GM18907 (cell line): ENCODE data around the gene THAP11.
"Not testable (repeated sequence)": the region's sequence is repeated elsewhere in the genome, so short reads cannot be mapped to it uniquely, and the experiment has no call there.

Experiments
- ATAC-seq: cut with Tn5 transposase; IDR thresholded peaks from one replicate; pipeline ENCODE4 v1.9.1; 2021; ENCODE audit warnings: mild to moderate bottlenecking, moderate library complexity; ENCODE audit not compliant: unreplicated experiment

The THAP11 gene

GRCh38 chr16:67833415-67834241 is 8.5 kb upstream of the THAP11 start:
- ATAC-seq = peak; percentile 94

GRCh38 chr16:67834242-67834614 is 7.9 kb upstream of the THAP11 start:
- no peak for ATAC-seq

GRCh38 chr16:67837190-67837589 is 4.9 kb upstream of the THAP11 start:
- ATAC-seq = not testable (repeated sequence)

GRCh38 chr16:67837811-67838210 is 4.3 kb upstream of the THAP11 start:
- no peak for ATAC-seq

GRCh38 chr16:67841198-67841815 is 813 bp upstream of the THAP11 start:
- no peak for ATAC-seq

GRCh38 chr16:67842509-67843342 is 606 bp downstream of the THAP11 start:
- ATAC-seq = peak; percentile 7

GRCh38 chr16:67843343-67843765 is 1.2 kb downstream of the THAP11 start:
- ATAC-seq = no peak

- ATAC-seq = no peak
These were observed 2.4 kb downstream of the THAP11 start for GRCh38 chr16:67844497-67844896.

- ATAC-seq = no peak
These were observed 3.4 kb downstream of the THAP11 start for GRCh38 chr16:67845291-67846062.

- no peak for ATAC-seq
These were observed 3.9 kb downstream of the THAP11 start for GRCh38 chr16:67846063-67846319.

- ATAC-seq = peak; percentile 67
These were observed 4.4 kb downstream of the THAP11 start, which contains the start of gene NUTF2 for GRCh38 chr16:67846320-67847063. Gene NUTF2 (plus strand): TSS chr16:67846933. CDS start chr16:67865131, 18,198 bp downstream.

GRCh38 chr16:67847064-67847861 is 5.1 kb downstream of the THAP11 start, which contains the start of gene CENPT:
Gene CENPT (minus strand): TSS chr16:67847693. CDS start chr16:67833859, 13,834 bp downstream.
- ATAC-seq = peak; percentile 41

GRCh38 chr16:67848118-67848517 is 6.0 kb downstream of the THAP11 start:
- ATAC-seq = no peak

- no peak for ATAC-seq
These were observed 11.6 kb downstream of the THAP11 start for GRCh38 chr16:67853670-67854069.

- no peak for ATAC-seq
These were observed 13.7 kb downstream of the THAP11 start for GRCh38 chr16:67855789-67856188.

GRCh38 chr16:67856927-67857546 is 14.9 kb downstream of the THAP11 start:
- no peak for ATAC-seq

- ATAC-seq = no peak
These were observed 15.6 kb downstream of the THAP11 start for GRCh38 chr16:67857547-67858233.

- no peak for ATAC-seq
These were observed 16.4 kb downstream of the THAP11 start for GRCh38 chr16:67858500-67858899.
